SK-N-SH treated with all-trans-retinoic acid at 6 μM for 48 hours (cell line): ENCODE data around the gene TWNK.

Experiments used
- ATAC-seq: fragments of 200-7000 bp; cut with Tn5 transposase; 3 replicates; pipeline ENCODE4 v1.9.1; 2020; ENCODE audit warnings: mild to moderate bottlenecking, moderate library complexity
- ARNTL ChIP-seq: fragments of 450-650 bp; formaldehyde crosslinking; IDR thresholded peaks from 2 replicates; pipeline ENCODE4 v1.5.0; 2020; ENCODE audit warnings: low read depth, mild to moderate bottlenecking, moderate library complexity, borderline replicate concordance
- CSDC2 ChIP-seq: fragments of 250-450 bp; sonication (Bioruptor Pico); IDR thresholded peaks from 2 replicates; pipeline ENCODE4 v1.5.0; 2020; ENCODE audit warnings: mild to moderate bottlenecking, moderate library complexity
- ESRRG ChIP-seq: fragments of 250-450 bp; sonication (Bioruptor Pico); IDR thresholded peaks from 2 replicates; pipeline ENCODE4 v1.6.1; 2021; ENCODE audit warnings: mild to moderate bottlenecking
- GLIS3 ChIP-seq: fragments of 250-450 bp; sonication (Bioruptor Pico); IDR thresholded peaks from 2 replicates; pipeline ENCODE4 v1.5.0; 2020; ENCODE audit warnings: mild to moderate bottlenecking, moderate library complexity
- ISL1 ChIP-seq: fragments of 250-450 bp; sonication (Bioruptor Pico); IDR thresholded peaks from 2 replicates; pipeline ENCODE4 v2.1.2; 2022; ENCODE audit warnings: mild to moderate bottlenecking, moderate library complexity
- OSR1 ChIP-seq: fragments of 250-450 bp; sonication (Bioruptor Pico); IDR thresholded peaks from 2 replicates; pipeline ENCODE4 v1.8.0; 2022; ENCODE audit warnings: moderate library complexity, mild to moderate bottlenecking, inconsistent platforms
- PPARA ChIP-seq: fragments of 250-450 bp; sonication (Bioruptor Pico); IDR thresholded peaks from 2 replicates; pipeline ENCODE4 v1.5.0; 2020; ENCODE audit warnings: mild to moderate bottlenecking, borderline replicate concordance
- SNAI2 ChIP-seq: fragments of 250-450 bp; sonication (Bioruptor Pico); IDR thresholded peaks from 2 replicates; pipeline ENCODE4 v1.5.0; 2020; ENCODE audit warnings: mild to moderate bottlenecking, moderate library complexity
- TCF4 ChIP-seq: fragments of 250-450 bp; sonication (Bioruptor Pico); IDR thresholded peaks from 2 replicates; pipeline ENCODE4 v1.8.0; 2021; ENCODE audit warnings: mild to moderate bottlenecking, moderate library complexity, borderline replicate concordance
- TOX ChIP-seq: fragments of 250-450 bp; sonication (Bioruptor Pico); IDR thresholded peaks from 2 replicates; pipeline ENCODE4 v1.8.0; 2021; ENCODE audit warnings: mild to moderate bottlenecking, moderate library complexity, borderline replicate concordance
- ZC3H10 ChIP-seq: fragments of 250-450 bp; sonication (Bioruptor Pico); IDR thresholded peaks from 2 replicates; pipeline ENCODE4 v1.5.1; 2021; ENCODE audit warnings: mild to moderate bottlenecking, moderate library complexity
- ZFP3 ChIP-seq: fragments of 250-450 bp; sonication (Bioruptor Pico); IDR thresholded peaks from 2 replicates; pipeline ENCODE4 v1.5.0; 2020; ENCODE audit warnings: mild to moderate bottlenecking, moderate library complexity
- ZFP30 ChIP-seq: fragments of 450-650 bp; formaldehyde crosslinking; IDR thresholded peaks from 2 replicates; pipeline ENCODE4 v1.5.0; 2022; ENCODE audit warnings: mild to moderate bottlenecking, moderate library complexity
- ZNF565 ChIP-seq: fragments of 450-650 bp; formaldehyde crosslinking; conservative IDR thresholded peaks from 2 replicates; pipeline ENCODE4 v1.5.0; 2020; ENCODE audit warnings: low read depth, mild to moderate bottlenecking, moderate library complexity
- ZNF70 ChIP-seq: fragments of 450-650 bp; formaldehyde crosslinking; IDR thresholded peaks from 2 replicates; pipeline ENCODE4 v1.5.0; 2020; ENCODE audit warnings: mild to moderate bottlenecking, moderate library complexity
- ZNF8 ChIP-seq: fragments of 450-650 bp; formaldehyde crosslinking; IDR thresholded peaks from 2 replicates; pipeline ENCODE4 v1.5.0; 2020; ENCODE audit warnings: mild to moderate bottlenecking, moderate library complexity
- TF ChIP-seq, protein P1 (sequence below): fragments of 250-450 bp; sonication (Bioruptor Pico); IDR thresholded peaks from 2 replicates; pipeline ENCODE4 v1.5.1; 2020; ENCODE audit warnings: low read depth, mild to moderate bottlenecking, moderate library complexity
- TF ChIP-seq, protein P2 (sequence below): fragments of 250-450 bp; sonication (Bioruptor Pico); IDR thresholded peaks from 2 replicates; pipeline ENCODE4 v1.5.1; 2021; ENCODE audit warnings: mild to moderate bottlenecking, moderate library complexity
- TF ChIP-seq, protein P3 (sequence below): fragments of 250-450 bp; sonication (Bioruptor Pico); IDR thresholded peaks from 2 replicates; pipeline ENCODE4 v1.8.0; 2020; ENCODE audit warnings: mild to moderate bottlenecking, moderate library complexity, borderline replicate concordance
- TF ChIP-seq, protein P4 (sequence below): fragments of 250-450 bp; sonication (Bioruptor Pico); IDR thresholded peaks from 2 replicates; pipeline ENCODE4 v1.5.0; 2020; ENCODE audit warnings: mild to moderate bottlenecking, moderate library complexity

Gene TWNK

DNA sequence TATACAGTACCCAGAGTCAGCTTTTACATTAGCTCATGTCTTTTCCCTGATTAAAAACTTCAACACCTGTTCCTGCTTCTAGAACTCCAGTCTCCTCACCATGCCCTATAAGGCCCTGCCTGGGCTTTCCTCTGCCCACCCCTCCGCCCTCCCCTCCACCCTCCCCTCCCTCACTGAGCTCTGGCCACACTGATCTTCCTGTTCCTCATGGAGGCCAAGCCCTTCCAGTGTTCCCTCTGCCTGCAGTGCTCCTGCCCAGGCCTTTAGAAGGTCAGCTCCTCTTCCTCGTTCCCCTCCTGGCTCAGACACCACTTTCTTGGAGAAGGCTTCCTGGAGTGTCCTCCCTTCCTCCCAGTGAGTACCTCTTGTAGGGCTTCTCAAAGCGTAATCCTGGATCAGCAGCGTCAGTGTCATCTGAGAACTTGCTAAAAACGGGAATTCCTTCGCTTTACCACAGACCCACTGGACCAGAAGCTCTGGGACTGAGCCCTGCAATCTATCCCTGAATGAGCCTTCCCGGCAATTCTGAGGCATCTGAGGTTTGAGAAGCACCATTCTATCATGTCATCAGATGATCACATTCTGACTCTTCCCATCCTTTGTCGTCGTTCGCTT is 39.9 kb downstream of the TWNK start (continued):
- TF ChIP-seq GLIS3 (CRISPR knock-in tag) (no peak), SNAI2 (CRISPR knock-in tag) (no peak), ESRRG (no peak), ZNF8 (no peak), CSDC2 (no peak)
- TF ChIP-seq, protein P1, sequence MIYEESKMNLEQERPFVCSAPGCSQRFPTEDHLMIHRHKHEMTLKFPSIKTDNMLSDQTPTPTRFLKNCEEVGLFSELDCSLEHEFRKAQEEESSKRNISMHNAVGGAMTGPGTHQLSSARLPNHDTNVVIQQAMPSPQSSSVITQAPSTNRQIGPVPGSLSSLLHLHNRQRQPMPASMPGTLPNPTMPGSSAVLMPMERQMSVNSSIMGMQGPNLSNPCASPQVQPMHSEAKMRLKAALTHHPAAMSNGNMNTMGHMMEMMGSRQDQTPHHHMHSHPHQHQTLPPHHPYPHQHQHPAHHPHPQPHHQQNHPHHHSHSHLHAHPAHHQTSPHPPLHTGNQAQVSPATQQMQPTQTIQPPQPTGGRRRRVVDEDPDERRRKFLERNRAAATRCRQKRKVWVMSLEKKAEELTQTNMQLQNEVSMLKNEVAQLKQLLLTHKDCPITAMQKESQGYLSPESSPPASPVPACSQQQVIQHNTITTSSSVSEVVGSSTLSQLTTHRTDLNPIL (CRISPR knock-in tag), result no peak

DNA sequence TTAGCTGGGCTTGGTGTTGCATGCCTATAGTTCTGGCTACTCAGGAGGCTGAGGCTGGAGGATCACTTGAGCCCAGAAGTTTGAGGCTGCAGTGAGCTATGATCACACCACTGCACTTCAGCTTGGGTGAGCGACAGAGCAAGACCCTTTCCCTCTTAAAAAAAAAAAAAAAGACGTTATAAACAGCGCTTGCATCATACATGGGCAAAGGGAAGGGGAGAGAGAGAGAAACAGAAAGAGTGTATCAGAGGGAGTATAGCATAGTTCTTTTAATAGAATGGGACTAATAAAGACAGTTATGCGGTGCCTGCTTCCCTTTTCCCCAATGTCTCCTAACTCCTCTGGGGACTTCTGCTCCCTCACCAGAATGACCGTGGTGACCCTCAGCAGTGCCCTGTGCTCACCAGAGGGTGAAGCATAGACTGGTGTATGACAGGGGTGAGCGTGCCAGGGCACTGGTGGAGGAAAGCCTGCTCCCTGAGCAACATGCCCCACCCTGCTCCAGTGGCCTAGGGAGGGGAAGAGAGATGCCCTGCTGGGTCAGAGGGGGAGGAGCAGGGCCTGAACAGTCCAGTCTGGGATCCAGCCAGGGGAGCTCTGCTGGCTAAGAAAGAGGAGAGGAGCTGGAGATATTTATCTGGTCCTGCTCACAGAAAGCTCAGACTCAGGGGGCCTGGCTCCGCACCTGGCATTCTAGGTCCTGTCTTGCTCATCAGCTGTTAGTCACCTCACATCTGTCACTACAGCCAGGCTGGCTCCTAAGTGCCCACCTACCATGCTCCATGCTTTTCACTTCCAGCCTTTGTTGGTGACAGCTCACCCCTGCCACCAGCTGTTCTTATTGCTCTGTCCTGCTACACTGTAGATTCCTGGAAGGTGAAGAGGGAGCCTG is 41.3 kb downstream of the TWNK start:
- TF ChIP-seq, protein P2, sequence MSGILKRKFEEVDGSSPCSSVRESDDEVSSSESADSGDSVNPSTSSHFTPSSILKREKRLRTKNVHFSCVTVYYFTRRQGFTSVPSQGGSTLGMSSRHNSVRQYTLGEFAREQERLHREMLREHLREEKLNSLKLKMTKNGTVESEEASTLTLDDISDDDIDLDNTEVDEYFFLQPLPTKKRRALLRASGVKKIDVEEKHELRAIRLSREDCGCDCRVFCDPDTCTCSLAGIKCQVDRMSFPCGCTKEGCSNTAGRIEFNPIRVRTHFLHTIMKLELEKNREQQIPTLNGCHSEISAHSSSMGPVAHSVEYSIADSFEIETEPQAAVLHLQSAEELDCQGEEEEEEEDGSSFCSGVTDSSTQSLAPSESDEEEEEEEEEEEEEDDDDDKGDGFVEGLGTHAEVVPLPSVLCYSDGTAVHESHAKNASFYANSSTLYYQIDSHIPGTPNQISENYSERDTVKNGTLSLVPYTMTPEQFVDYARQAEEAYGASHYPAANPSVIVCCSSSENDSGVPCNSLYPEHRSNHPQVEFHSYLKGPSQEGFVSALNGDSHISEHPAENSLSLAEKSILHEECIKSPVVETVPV (CRISPR knock-in tag), result no peak
- no peak for TF ChIP-seq ZNF8
- TF ChIP-seq ARNTL, result no peak
- TF ChIP-seq ZNF70 (CRISPR knock-in tag), result no peak
- no peak for TF ChIP-seq SNAI2 (CRISPR knock-in tag)
- no peak for TF ChIP-seq CSDC2
- no peak for TF ChIP-seq ZNF565 (CRISPR knock-in tag)
- TF ChIP-seq PPARA, result no peak
- TF ChIP-seq, all 23 proteins: peak for 0
- ATAC-seq, result no peak

DNA sequence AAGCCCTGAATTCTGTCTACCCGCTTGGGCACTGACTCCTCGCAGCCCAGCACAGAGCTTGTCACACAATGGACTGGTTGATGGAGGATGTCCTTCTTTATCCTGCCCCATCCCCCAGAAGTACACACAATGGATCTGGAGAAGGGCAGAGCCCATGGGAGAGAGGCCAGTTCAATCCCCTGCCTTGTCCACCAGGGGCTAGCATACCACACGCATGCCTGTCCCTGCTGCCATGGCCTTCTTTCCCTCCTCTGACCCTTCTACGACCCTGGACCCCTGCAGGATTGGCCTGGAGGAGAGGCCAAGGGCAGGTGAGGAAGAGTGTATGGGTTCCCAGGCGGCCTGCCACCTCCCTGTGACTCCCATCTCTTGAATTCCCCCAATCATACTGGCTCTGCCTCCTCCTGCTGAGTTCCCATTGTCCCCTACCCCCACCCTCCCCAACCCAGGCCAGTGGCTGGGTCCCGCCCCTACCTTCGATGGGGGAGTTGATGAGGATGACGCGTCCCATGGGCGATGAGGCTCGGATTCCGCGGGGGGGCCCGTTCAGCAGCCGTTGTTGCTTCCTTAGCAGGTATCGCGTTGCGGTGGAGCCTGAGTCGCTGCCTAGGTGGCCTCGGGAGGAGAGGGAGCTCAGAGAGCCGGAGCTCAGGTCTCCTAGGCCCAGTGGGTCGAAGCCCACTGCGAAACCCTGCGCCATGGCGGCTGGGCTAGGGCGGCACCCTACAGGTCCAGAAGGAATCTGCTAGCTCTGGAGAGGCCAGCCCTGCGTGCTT is 42.4 kb downstream of the TWNK start:
- no peak for ATAC-seq
- no peak for TF ChIP-seq ESRRG
- no peak for TF ChIP-seq ZNF565 (CRISPR knock-in tag)
- TF ChIP-seq TCF4 (CRISPR knock-in tag), result no peak
- TF ChIP-seq PPARA, result no peak
- TF ChIP-seq ZNF8, result no peak
- TF ChIP-seq CSDC2, result no peak
- TF ChIP-seq ZFP3 (CRISPR knock-in tag), result no peak
- no peak for TF ChIP-seq OSR1
- TF ChIP-seq, protein P1 (CRISPR knock-in tag), result no peak
- TF ChIP-seq ARNTL, result no peak
- no peak for TF ChIP-seq ISL1 (CRISPR knock-in tag)
- TF ChIP-seq, protein P3, sequence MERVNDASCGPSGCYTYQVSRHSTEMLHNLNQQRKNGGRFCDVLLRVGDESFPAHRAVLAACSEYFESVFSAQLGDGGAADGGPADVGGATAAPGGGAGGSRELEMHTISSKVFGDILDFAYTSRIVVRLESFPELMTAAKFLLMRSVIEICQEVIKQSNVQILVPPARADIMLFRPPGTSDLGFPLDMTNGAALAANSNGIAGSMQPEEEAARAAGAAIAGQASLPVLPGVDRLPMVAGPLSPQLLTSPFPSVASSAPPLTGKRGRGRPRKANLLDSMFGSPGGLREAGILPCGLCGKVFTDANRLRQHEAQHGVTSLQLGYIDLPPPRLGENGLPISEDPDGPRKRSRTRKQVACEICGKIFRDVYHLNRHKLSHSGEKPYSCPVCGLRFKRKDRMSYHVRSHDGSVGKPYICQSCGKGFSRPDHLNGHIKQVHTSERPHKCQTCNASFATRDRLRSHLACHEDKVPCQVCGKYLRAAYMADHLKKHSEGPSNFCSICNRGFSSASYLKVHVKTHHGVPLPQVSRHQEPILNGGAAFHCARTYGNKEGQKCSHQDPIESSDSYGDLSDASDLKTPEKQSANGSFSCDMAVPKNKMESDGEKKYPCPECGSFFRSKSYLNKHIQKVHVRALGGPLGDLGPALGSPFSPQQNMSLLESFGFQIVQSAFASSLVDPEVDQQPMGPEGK, result no peak
- TF ChIP-seq SNAI2 (CRISPR knock-in tag), result no peak
- no peak for TF ChIP-seq TOX (CRISPR knock-in tag)
- TF ChIP-seq ZC3H10 (CRISPR knock-in tag), result no peak
- TF ChIP-seq ZNF70 (CRISPR knock-in tag), result no peak

DNA sequence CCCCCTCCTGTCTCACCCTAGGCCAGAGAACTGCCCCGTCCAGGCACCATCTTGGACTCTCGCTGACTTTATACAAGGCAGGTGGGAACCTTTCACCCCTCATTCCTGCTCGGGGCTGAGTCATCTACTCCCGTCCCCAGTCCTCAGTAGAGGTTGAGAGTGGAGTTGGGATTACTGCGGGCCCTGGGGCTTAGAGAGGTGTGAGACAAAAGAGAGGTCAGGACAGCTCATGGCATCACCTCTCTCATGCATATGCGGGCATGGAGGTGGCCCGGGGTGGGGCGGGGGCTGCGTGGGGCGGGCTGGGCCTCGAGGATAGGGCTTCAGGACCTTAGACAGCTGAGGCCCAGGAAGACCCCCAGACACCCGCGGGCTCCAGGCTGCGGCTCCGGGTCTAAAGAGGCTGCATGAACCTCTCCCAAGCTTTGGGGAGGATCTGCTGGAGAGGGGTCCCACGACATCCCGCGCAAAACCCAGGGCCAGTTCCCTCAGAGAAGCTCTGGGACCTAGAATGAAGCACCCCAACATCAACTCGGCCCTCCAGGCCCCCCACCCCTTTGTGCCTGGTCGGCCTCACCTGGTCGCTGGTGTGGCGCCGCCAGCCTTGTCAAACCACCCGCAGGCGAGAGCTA is 43.3 kb downstream of the TWNK start:
- no peak for ATAC-seq
- TF ChIP-seq ZNF70 (CRISPR knock-in tag), result no peak
- TF ChIP-seq, protein P4, sequence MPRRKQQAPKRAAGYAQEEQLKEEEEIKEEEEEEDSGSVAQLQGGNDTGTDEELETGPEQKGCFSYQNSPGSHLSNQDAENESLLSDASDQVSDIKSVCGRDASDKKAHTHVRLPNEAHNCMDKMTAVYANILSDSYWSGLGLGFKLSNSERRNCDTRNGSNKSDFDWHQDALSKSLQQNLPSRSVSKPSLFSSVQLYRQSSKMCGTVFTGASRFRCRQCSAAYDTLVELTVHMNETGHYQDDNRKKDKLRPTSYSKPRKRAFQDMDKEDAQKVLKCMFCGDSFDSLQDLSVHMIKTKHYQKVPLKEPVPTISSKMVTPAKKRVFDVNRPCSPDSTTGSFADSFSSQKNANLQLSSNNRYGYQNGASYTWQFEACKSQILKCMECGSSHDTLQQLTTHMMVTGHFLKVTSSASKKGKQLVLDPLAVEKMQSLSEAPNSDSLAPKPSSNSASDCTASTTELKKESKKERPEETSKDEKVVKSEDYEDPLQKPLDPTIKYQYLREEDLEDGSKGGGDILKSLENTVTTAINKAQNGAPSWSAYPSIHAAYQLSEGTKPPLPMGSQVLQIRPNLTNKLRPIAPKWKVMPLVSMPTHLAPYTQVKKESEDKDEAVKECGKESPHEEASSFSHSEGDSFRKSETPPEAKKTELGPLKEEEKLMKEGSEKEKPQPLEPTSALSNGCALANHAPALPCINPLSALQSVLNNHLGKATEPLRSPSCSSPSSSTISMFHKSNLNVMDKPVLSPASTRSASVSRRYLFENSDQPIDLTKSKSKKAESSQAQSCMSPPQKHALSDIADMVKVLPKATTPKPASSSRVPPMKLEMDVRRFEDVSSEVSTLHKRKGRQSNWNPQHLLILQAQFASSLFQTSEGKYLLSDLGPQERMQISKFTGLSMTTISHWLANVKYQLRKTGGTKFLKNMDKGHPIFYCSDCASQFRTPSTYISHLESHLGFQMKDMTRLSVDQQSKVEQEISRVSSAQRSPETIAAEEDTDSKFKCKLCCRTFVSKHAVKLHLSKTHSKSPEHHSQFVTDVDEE (CRISPR knock-in tag), result no peak
- no peak for TF ChIP-seq GLIS3 (CRISPR knock-in tag)
- TF ChIP-seq, protein P1 (CRISPR knock-in tag), result no peak
- TF ChIP-seq ZC3H10 (CRISPR knock-in tag), result no peak
- no peak for TF ChIP-seq CSDC2
- TF ChIP-seq ZFP30, result no peak
